Measurements from ENCODE around the gene GALNT14.

Gene GALNT14

DNA sequence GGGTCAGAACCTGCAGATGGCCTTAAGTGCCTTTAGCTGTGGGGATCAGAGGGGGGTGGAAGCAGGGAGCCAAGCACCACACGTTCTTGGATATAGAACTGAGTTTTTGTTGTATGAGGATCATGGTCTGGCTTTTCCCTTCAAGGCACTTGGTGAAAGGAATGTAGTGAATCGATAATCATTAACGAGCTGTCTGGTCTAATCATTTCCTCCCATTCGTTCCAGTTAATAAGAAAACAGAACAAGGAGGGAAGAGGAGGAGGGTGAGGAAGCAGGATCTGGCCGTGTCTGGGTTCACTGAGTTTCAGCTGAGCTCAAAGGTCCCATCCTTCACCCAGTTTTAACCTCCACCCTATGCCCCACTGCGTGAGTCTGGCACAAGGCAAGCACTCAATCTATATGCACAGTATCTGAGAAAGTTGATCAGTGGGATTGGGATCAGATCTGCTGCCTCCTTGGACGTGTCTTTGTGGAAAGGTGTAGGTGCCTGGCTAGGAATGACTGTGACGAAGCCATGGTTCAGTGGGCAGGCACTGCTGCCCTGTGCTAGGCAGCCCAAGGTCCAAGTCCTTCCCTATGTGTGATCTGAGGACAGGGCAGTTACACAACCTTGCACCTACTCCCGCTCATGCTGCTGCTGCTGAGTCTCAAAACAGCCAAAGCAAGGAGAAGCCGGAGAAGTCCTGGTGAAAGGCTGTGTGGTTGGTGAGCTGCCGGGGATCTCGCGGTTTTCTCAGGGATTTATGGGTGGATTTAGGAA, 54.8 kb downstream of the GALNT14 start:
- no peak for DNase-seq

GRCh38 chr2:31082002-31082401, 56.2 kb downstream of the GALNT14 start:
- DNase-seq, result no peak
- no peaks in the 10 kb centered on the region for H3K9me3 Mint-ChIP-seq
- H3K4me1 Mint-ChIP-seq (ENCODE audit: low read depth), result no peaks in the 10 kb centered on the region
- H3K4me3 Mint-ChIP-seq, result no peak overlapping the region
- H3K27ac Mint-ChIP-seq, result no peak overlapping the region
- peaks cover 5% of the 10 kb centered on the region for H3K27me3 Mint-ChIP-seq
- no peaks in the 10 kb centered on the region for H3K36me3 Mint-ChIP-seq (ENCODE audit: low read depth)

More for the DNA sequence above, 54.8 kb downstream of the GALNT14 start:
- Mint-ChIP-seq H3K27ac (no peak overlapping the region), H3K27me3 (peaks cover 7% of the 10 kb centered on the region), H3K4me3 (no peak overlapping the region), H3K4me1 (ENCODE audit: low read depth) (no peaks in the 10 kb centered on the region), H3K36me3 (ENCODE audit: low read depth) (no peaks in the 10 kb centered on the region), H3K9me3 (no peaks in the 10 kb centered on the region)

DNA sequence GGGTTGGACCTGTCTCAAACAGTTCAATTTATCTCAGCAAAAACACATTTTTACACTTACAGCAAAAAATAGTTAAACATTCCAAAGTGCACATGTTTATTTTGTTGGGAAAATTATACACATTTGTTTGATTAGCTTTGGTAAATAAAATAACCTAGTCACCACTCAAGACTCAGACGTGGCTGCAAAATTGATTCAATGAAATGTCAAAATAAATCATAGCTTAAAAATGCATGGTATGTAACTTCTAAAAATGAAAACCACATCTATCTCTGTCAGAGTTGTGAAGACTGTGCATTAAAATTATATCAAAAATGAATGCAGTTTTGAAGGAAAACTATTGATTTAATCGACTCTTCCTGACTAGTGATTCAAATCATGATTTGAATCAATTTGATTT, 56.7 kb downstream of the GALNT14 start:
- H3K27ac Mint-ChIP-seq, result no peak overlapping the region
- H3K36me3 Mint-ChIP-seq (ENCODE audit: low read depth), result no peaks in the 10 kb centered on the region
- H3K4me3 Mint-ChIP-seq, result no peak overlapping the region
- H3K9me3 Mint-ChIP-seq, result no peaks in the 10 kb centered on the region
- no peaks in the 10 kb centered on the region for H3K4me1 Mint-ChIP-seq (ENCODE audit: low read depth)
- DNase-seq, result no peak
- peaks cover 5% of the 10 kb centered on the region for H3K27me3 Mint-ChIP-seq

- no peaks in the 10 kb centered on the region for H3K9me3 Mint-ChIP-seq
- no peak overlapping the region for H3K27ac Mint-ChIP-seq
- H3K4me1 Mint-ChIP-seq (ENCODE audit: low read depth), result no peaks in the 10 kb centered on the region
- H3K4me3 Mint-ChIP-seq, result no peak overlapping the region
- peaks cover 5% of the 10 kb centered on the region for H3K27me3 Mint-ChIP-seq
- DNase-seq, result no peak
- no peaks in the 10 kb centered on the region for H3K36me3 Mint-ChIP-seq (ENCODE audit: low read depth)
Observed at GRCh38 chr2:31080361-31080760, 57.9 kb downstream of the GALNT14 start.

DNA sequence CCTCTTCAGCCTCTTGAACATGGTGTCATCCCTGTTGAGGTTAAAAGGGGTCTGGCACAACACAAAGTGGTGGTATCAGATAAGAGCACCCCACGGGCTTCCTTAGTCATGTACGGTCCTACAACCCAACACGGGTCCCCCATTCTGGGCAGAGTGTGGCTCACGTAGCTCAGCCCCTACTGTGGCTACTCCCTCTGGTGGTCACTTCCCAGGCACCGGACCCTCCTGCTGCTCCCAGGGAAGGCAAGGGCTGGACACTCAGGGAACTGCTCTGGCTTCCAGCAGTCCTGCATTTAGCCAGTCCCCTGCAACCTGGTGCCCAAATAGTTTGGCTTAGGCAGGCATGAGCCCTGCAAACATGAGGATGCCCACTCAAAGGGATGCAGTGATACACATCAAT, 58.6 kb downstream of the GALNT14 start:
- no peak overlapping the region for H3K27ac Mint-ChIP-seq
- no peaks in the 10 kb centered on the region for H3K9me3 Mint-ChIP-seq
- H3K4me3 Mint-ChIP-seq, result no peak overlapping the region
- no peaks in the 10 kb centered on the region for H3K36me3 Mint-ChIP-seq (ENCODE audit: low read depth)
- no peaks in the 10 kb centered on the region for H3K4me1 Mint-ChIP-seq (ENCODE audit: low read depth)
- H3K27me3 Mint-ChIP-seq, result peaks cover 5% of the 10 kb centered on the region
- no peak for DNase-seq

- Mint-ChIP-seq H3K27ac (no peak overlapping the region), H3K9me3 (no peaks in the 10 kb centered on the region), H3K4me3 (no peak overlapping the region), H3K4me1 (ENCODE audit: low read depth) (no peaks in the 10 kb centered on the region), H3K27me3 (peaks cover 5% of the 10 kb centered on the region), H3K36me3 (ENCODE audit: low read depth) (no peaks in the 10 kb centered on the region)
- DNase-seq, result no peak
Observed at GRCh38 chr2:31078579-31079105, 59.6 kb downstream of the GALNT14 start.

DNA sequence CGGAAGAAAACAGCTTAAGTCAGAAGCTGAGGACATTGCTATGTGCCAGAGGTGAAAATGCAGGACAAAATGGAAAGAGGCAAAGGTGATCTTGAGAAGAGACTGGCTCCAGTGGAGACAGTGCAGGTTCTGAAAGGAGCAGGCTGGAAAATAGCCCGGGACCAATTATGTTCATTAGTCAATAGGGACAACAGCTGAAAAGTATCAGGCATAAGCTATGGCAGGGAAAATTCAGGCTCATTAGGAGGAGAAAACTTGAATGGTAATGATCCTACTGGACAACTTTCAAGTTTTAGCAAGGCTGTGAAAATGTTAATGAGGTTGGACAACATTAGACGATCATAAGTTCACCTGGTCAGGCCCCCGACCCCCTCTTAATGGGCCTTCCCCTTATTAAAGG, 60.2 kb downstream of the GALNT14 start:
- H3K4me3 Mint-ChIP-seq, result no peak overlapping the region
- H3K36me3 Mint-ChIP-seq (ENCODE audit: low read depth), result no peaks in the 10 kb centered on the region
- peaks cover 5% of the 10 kb centered on the region for H3K27me3 Mint-ChIP-seq
- DNase-seq, result no peak
- H3K27ac Mint-ChIP-seq, result no peak overlapping the region
- no peaks in the 10 kb centered on the region for H3K9me3 Mint-ChIP-seq
- no peaks in the 10 kb centered on the region for H3K4me1 Mint-ChIP-seq (ENCODE audit: low read depth)

DNA sequence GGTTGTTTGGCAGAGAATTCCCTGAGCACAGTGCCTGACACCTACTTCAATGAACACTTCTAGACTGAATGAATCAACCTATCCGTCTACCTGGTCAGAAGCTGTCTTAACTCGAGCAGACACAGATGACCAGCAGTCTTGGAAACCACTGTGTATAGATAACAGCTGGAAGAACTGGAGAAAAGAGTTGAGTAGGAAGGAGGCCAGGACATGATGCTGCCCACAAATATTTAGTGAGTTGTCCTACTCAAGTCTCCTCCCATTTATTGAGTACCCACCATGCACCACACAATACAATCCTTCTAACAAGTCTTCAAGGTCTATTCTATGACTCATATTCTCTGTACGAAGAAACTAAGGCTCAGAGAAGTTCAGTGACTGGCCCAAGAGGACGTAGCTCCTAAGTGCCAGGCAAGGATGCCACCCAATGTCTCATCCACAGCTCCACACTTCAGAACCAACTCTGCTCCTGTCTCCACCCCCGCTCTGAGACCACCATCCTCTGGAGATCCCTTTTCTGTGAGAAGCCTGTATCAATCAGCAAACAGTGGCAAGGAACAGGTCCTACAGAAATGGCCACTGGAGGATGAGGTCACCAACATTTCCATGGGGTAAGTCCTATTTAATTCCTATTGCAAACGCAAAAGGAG, 62.2 kb downstream of the GALNT14 start:
- Mint-ChIP-seq H3K36me3 (ENCODE audit: low read depth) (no peaks in the 10 kb centered on the region), H3K4me3 (no peak overlapping the region), H3K9me3 (no peaks in the 10 kb centered on the region), H3K27me3 (peaks cover 5% of the 10 kb centered on the region), H3K27ac (no peak overlapping the region), H3K4me1 (ENCODE audit: low read depth) (no peaks in the 10 kb centered on the region)
- DNase-seq, result no peak

- Mint-ChIP-seq H3K27ac (no peak overlapping the region), H3K9me3 (no peaks in the 10 kb centered on the region), H3K27me3 (peaks cover 5% of the 10 kb centered on the region), H3K36me3 (ENCODE audit: low read depth) (no peaks in the 10 kb centered on the region), H3K4me1 (ENCODE audit: low read depth) (no peaks in the 10 kb centered on the region), H3K4me3 (no peak overlapping the region)
- no peak for DNase-seq
Observed at GRCh38 chr2:31075431-31075830, 62.8 kb downstream of the GALNT14 start.

DNA sequence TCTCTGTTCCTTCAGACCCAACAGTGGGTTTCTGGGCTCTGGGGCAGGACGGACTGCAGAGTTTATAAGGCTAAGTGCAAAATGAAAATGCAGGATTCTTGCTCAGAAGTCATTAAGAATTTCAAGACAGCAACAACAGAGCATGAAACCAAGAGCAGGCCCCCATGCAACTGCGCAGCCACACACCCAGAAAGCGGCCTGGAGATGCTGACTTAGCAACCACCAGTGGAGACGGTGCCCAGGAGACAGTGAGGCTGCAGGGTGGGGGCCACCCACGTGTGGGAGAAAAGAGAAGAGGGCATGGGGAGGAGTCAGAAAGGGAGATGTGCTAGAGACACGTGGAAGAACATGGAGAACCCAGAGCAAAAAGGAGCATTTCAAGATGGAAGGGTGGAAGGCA, 66.5 kb downstream of the GALNT14 start:
- no peak for DNase-seq
- Mint-ChIP-seq H3K36me3 (ENCODE audit: low read depth) (no peaks in the 10 kb centered on the region), H3K27ac (no peak overlapping the region), H3K27me3 (no peaks in the 10 kb centered on the region), H3K4me1 (ENCODE audit: low read depth) (no peaks in the 10 kb centered on the region), H3K4me3 (no peak overlapping the region), H3K9me3 (no peaks in the 10 kb centered on the region)

DNA sequence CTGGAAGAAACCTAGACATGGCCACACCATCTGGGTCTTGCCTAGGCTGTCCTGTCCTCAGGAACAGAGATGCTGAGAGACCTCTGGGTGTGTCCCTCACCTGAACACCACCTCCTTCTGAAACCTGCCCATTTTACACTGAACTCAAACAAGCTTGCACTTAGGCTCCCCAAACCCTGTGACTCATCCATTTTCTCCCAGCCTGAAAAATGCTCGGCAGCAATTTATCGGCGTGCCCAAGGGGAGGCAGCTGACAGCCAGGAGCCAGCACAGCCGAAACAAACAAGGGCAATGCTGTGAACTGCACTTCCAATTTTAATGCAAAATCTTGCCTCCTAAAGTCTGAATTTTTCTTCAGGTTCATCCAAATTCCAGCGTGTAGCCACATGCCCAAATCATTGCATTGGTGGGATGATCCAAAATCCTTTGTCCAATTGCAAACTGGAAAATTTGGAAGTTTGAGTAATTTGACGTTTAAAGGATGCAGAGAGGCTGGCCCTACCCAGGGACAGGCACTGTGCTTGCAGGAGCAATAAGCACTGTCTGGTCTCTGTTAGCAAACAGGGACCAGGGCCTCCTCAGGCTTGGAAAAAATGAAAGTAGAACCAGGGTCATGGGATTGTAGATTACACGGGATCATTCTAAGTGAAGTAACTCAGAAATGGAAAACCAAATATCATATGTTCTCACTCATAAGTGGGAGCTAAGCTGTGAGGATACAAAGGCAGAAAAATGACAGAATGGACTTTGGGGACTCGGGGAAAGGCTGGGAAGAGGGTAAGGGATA, 67.7 kb downstream of the GALNT14 start:
- Mint-ChIP-seq H3K27me3 (no peaks in the 10 kb centered on the region), H3K4me3 (no peak overlapping the region), H3K36me3 (ENCODE audit: low read depth) (no peaks in the 10 kb centered on the region), H3K9me3 (no peaks in the 10 kb centered on the region), H3K27ac (no peak overlapping the region), H3K4me1 (ENCODE audit: low read depth) (no peaks in the 10 kb centered on the region)
- no peak for DNase-seq

DNA sequence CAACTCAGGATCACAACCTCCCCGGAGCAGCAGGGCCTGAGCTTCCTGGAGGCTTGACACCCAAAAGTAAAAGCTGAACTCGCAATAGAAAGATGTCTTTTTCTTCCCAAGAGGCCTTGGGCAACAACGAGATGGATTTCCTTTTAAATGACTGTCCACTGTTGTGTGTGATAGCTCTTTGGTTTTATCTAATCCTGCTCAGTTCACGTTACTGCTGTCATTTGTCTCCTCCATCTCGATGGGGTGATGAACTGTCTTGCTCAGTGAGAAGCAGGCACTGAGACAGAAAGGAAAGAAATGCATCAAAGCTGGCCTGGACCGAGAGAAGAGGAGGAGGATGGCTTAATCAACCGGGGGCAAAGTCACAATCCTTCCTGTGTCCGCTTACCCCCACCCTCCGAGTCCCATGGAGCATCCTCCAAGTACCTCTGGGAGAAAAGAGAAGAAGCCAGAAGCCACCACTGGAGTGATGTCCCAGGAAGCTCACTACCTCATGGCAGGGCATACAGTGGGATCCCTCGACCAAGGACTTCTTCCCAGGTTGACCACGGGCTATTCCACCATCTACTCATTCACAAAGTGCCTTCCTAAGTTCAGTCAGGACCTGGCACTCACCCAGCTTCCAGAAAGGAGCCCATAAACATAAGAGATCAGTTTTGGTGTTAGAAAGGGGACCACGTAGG, 68.5 kb downstream of the GALNT14 start:
- no peak overlapping the region for H3K4me3 Mint-ChIP-seq
- H3K36me3 Mint-ChIP-seq (ENCODE audit: low read depth), result no peaks in the 10 kb centered on the region
- H3K4me1 Mint-ChIP-seq (ENCODE audit: low read depth), result no peaks in the 10 kb centered on the region
- H3K27me3 Mint-ChIP-seq, result no peaks in the 10 kb centered on the region
- H3K9me3 Mint-ChIP-seq, result no peaks in the 10 kb centered on the region
- no peak for DNase-seq
- H3K27ac Mint-ChIP-seq, result no peak overlapping the region

DNA sequence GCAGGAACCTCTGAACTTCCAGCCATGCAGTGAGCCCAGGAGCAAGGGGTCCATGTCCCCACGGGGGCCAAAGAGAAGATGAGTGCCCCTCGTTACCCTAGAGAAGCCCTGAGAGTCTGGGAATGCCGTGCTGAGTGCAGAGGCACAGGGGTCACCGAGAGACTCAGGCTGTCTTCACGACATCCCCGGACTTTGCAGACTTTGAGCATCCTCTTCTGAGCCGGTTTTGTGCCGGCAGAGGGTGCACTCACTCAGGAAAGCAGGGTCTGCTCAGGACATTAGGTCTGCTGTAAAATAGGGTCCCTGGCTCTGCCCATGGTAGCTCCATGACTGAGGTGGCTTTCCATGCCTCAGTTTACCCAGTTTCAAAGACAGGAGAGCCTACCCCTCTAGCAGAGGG, 71.0 kb downstream of the GALNT14 start:
- no peaks in the 10 kb centered on the region for H3K9me3 Mint-ChIP-seq
- no peak for DNase-seq
- peaks cover 3% of the 10 kb centered on the region for H3K27me3 Mint-ChIP-seq

GRCh38 chr2:31066551-31066950, 71.7 kb downstream of the GALNT14 start:
- Mint-ChIP-seq H3K4me1 (ENCODE audit: low read depth) (no peaks in the 10 kb centered on the region), H3K27me3 (peaks cover 3% of the 10 kb centered on the region), H3K4me3 (no peak overlapping the region), H3K27ac (no peak overlapping the region), H3K9me3 (no peaks in the 10 kb centered on the region), H3K36me3 (ENCODE audit: low read depth) (no peaks in the 10 kb centered on the region)
- DNase-seq, result no peak

More for the DNA sequence above, 71.0 kb downstream of the GALNT14 start:
- H3K4me3 Mint-ChIP-seq, result no peak overlapping the region
- H3K27ac Mint-ChIP-seq, result no peak overlapping the region
- H3K36me3 Mint-ChIP-seq (ENCODE audit: low read depth), result no peaks in the 10 kb centered on the region
- no peaks in the 10 kb centered on the region for H3K4me1 Mint-ChIP-seq (ENCODE audit: low read depth)
